H1 (cell line): ENCODE data around the gene CHST11. TPM values are rescaled to one million over a fixed set of nuclear protein-coding genes. Genes with fewer than 3 reads are reported as not detected.

Source experiments
- CTCF ChIA-PET: fragments of 300-600 bp; sonication (Branson Sonifier 250); formaldehyde crosslinking; loops from one replicate; lab custom pipeline; 2021; ENCODE audit not compliant: partially characterized antibody; lab: Charles Lee
- POLR2A ChIA-PET: fragments of 300-600 bp; sonication (Branson Sonifier 250); formaldehyde crosslinking; loops from one replicate; lab custom pipeline; 2021; ENCODE audit warnings: inconsistent platforms; ENCODE audit not compliant: partially characterized antibody; lab: Charles Lee
- DNase-seq, 2 experiments: peaks; one replicate each; pipeline versions ENCODE4 v3.0.0 to v3.0.0-alpha.2; 2010 to 2022; ENCODE audit warnings: low spot score in 2 of 2, low read depth in 1 of 2, mixed read lengths in 1 of 2
- FAIRE-seq: peaks from 2 replicates; lab custom pipeline; 2011; peaks lifted over from hg19 to GRCh38; lab: Jason Lieb, UNC
- H2AFZ ChIP-seq: 2 replicates; pipeline ENCODE4 v1.8.1; 2012; ENCODE audit warnings: low read length, inconsistent platforms
- H2AK5ac ChIP-seq: 2 replicates; pipeline ENCODE4 v1.6.1; 2013; ENCODE audit warnings: low read depth, low read length
- H2BK120ac ChIP-seq: replicated peaks from 2 replicates; pipeline ENCODE3; 2013; ENCODE audit warnings: low read depth, low read length, inconsistent platforms
- H2BK12ac ChIP-seq: 2 replicates; pipeline ENCODE4 v1.6.1; 2013; ENCODE audit warnings: low read depth, low read length
- H2BK15ac ChIP-seq: 2 replicates; pipeline ENCODE4 v1.6.1; 2013; ENCODE audit warnings: low read length
- H2BK20ac ChIP-seq: 2 replicates; pipeline ENCODE4 v1.6.1; 2013; ENCODE audit warnings: low read length
- H2BK5ac ChIP-seq: 2 replicates; pipeline ENCODE4 v1.6.1; 2013; ENCODE audit warnings: low read depth, low read length
- H3K14ac ChIP-seq: 2 replicates; pipeline ENCODE4 v1.6.1; 2013; ENCODE audit warnings: inconsistent platforms; ENCODE audit not compliant: insufficient read length
- H3K18ac ChIP-seq: 2 replicates; pipeline ENCODE4 v1.6.1; 2013; ENCODE audit warnings: low read length; ENCODE audit errors: extremely low read depth
- H3K23ac ChIP-seq: 2 replicates; pipeline ENCODE4 v1.6.1; 2013; ENCODE audit warnings: inconsistent platforms; ENCODE audit not compliant: insufficient read length
- H3K23me2 ChIP-seq: 2 replicates; pipeline ENCODE4 v1.6.1; 2013; ENCODE audit warnings: low read depth, low read length
- H3K27ac ChIP-seq: 2 replicates; pipeline ENCODE4 v1.6.1; 2011; ENCODE audit warnings: low read depth, low read length, inconsistent platforms
- H3K27me3 ChIP-seq, 4 experiments: replicated peaks in 1 of 4; 1 replicate in 1 of 4; 2 replicates in 3 of 4; pipeline versions ENCODE4 v1.6.1 to v1.8.1; 2011 to 2013; ENCODE audit warnings: low read length in 3 of 4, mild to moderate bottlenecking in 3 of 4, inconsistent platforms in 2 of 4, mixed read lengths in 2 of 4, moderate library complexity in 1 of 4; ENCODE audit not compliant: control insufficient read depth in 3 of 4, insufficient read depth in 3 of 4; ENCODE audit errors: extremely low read depth in 1 of 4
- H3K36me3 ChIP-seq, 4 experiments: 2 replicates each; pipeline versions ENCODE4 v1.6.1 to v1.8.1; 2011 to 2013; ENCODE audit warnings: mild to moderate bottlenecking in 4 of 4, low read length in 3 of 4, moderate library complexity in 2 of 4, control low read depth in 1 of 4, inconsistent platforms in 1 of 4; ENCODE audit not compliant: insufficient read depth in 4 of 4, control insufficient read depth in 2 of 4
- H3K4ac ChIP-seq: replicated peaks from 2 replicates; pipeline ENCODE3; 2013; ENCODE audit warnings: low read length, low read depth, mixed read lengths, inconsistent platforms; ENCODE audit not compliant: insufficient read length
- H3K4me1 ChIP-seq, 4 experiments: replicated peaks in 1 of 4; 1 replicate in 1 of 4; 2 replicates in 3 of 4; pipeline versions ENCODE4 v1.6.1 to v1.8.1; 2011 to 2013; ENCODE audit warnings: low read length in 3 of 4, inconsistent platforms in 2 of 4, mixed read lengths in 1 of 4; ENCODE audit not compliant: insufficient read depth in 4 of 4, control insufficient read depth in 3 of 4
- H3K4me2 ChIP-seq, 2 experiments: 2 replicates each; pipeline versions ENCODE4 v1.6.1 to v1.8.1; 2011 to 2013; ENCODE audit warnings: low read depth in 2 of 2, low read length in 2 of 2, control low read depth in 1 of 2, inconsistent platforms in 1 of 2, mild to moderate bottlenecking in 1 of 2; ENCODE audit not compliant: insufficient read depth in 1 of 2
- H3K4me3 ChIP-seq, 4 experiments: fragments of 200-600, 300-600 bp in 1 of 4; sonication (generic), shearing (Covaris generic), sonication (Bioruptor Twin) in 1 of 4; 2 replicates each; pipeline versions ENCODE4 v1.5.1 to v1.8.1; 2011 to 2016; ENCODE audit warnings: low read length in 4 of 4, low read depth in 3 of 4, control low read depth in 2 of 4, inconsistent platforms in 2 of 4, mild to moderate bottlenecking in 2 of 4, mixed read lengths in 1 of 4, moderate library complexity in 1 of 4; ENCODE audit not compliant: insufficient read depth in 2 of 4; ENCODE audit errors: extremely low read depth in 1 of 4
- H3K56ac ChIP-seq: replicated peaks from 2 replicates; pipeline ENCODE3; 2013; ENCODE audit warnings: low read depth, mild to moderate bottlenecking, mixed read lengths, low read length, inconsistent platforms; ENCODE audit not compliant: insufficient read length
- H3K79me1 ChIP-seq: 2 replicates; pipeline ENCODE4 v1.6.1; 2013; ENCODE audit warnings: low read depth, low read length, control low read depth
- H3K79me2 ChIP-seq, 2 experiments: 2 replicates each; pipeline versions ENCODE4 v1.6.1 to v1.8.1; 2012 to 2013; ENCODE audit warnings: low read length in 2 of 2, mild to moderate bottlenecking in 2 of 2, inconsistent platforms in 1 of 2; ENCODE audit not compliant: insufficient read depth in 2 of 2, control insufficient read depth in 1 of 2
- H3K9ac ChIP-seq, 4 experiments: replicated peaks in 1 of 4; 1 replicate in 1 of 4; 2 replicates in 3 of 4; pipeline versions ENCODE4 v1.6.1 to v1.8.1; 2011 to 2013; ENCODE audit warnings: low read depth in 3 of 4, low read length in 3 of 4, control low read depth in 2 of 4, mild to moderate bottlenecking in 2 of 4, moderate library complexity in 2 of 4, inconsistent platforms in 1 of 4; ENCODE audit errors: extremely low read depth in 1 of 4
- H3K9me3 ChIP-seq, 2 experiments: 2 replicates each; pipeline versions ENCODE4 v1.6.1 to v1.8.1; 2012 to 2013; ENCODE audit warnings: mild to moderate bottlenecking in 2 of 2, moderate library complexity in 2 of 2, control low read depth in 1 of 2, inconsistent platforms in 1 of 2, low read depth in 1 of 2, low read length in 1 of 2, mixed read lengths in 1 of 2; ENCODE audit not compliant: insufficient read depth in 2 of 2
- H4K20me1 ChIP-seq, 2 experiments: replicated peaks in 1 of 2; 2 replicates each; pipeline versions ENCODE3 to v1.8.1; 2011 to 2013; ENCODE audit warnings: inconsistent platforms in 2 of 2, low read length in 2 of 2, mild to moderate bottlenecking in 1 of 2; ENCODE audit not compliant: insufficient read depth in 2 of 2, control insufficient read depth in 1 of 2
- H4K5ac ChIP-seq: 2 replicates; pipeline ENCODE4 v1.6.1; 2013; ENCODE audit warnings: low read length, low read depth, mixed read lengths, inconsistent platforms; ENCODE audit not compliant: insufficient read length
- H4K8ac ChIP-seq: 2 replicates; pipeline ENCODE4 v1.8.0; 2013; ENCODE audit warnings: mild to moderate bottlenecking, moderate library complexity, low read length, inconsistent platforms; ENCODE audit not compliant: insufficient read depth; ENCODE audit errors: extremely low read depth
- H4K91ac ChIP-seq: replicated peaks from 2 replicates; pipeline ENCODE3; 2013; ENCODE audit warnings: low read length, mixed read lengths, inconsistent platforms; ENCODE audit not compliant: insufficient read length
- ASH2L ChIP-seq: fragments of 200-600, 300-600 bp; sonication (generic); IDR thresholded peaks from one replicate; pipeline ENCODE4 v1.7.1; 2017; ENCODE audit warnings: low read length
- BACH1 ChIP-seq: IDR thresholded peaks from 2 replicates; pipeline ENCODE4 v1.6.1; 2012; ENCODE audit warnings: low read length, improper control_type of control experiment
- CEBPB ChIP-seq: IDR thresholded peaks from 2 replicates; pipeline ENCODE4 v1.6.1; 2012; ENCODE audit warnings: low read depth, low read length
- E2F6 ChIP-seq: IDR thresholded peaks from 2 replicates; pipeline ENCODE4 v1.6.1; 2012; ENCODE audit warnings: inconsistent platforms
- EGR1 ChIP-seq: IDR thresholded peaks from 2 replicates; pipeline ENCODE4 v1.6.1; 2011; ENCODE audit warnings: low read depth, low read length, borderline replicate concordance
- GABPA ChIP-seq: IDR thresholded peaks from 2 replicates; pipeline ENCODE4 v1.6.1; 2011; ENCODE audit warnings: mild to moderate bottlenecking, low read length, moderate library complexity, borderline replicate concordance; ENCODE audit not compliant: insufficient read depth
- KDM1A ChIP-seq: fragments of 200-600, 300-600 bp; sonication (generic); IDR thresholded peaks from 2 replicates; pipeline ENCODE4 v1.7.1; 2016; ENCODE audit warnings: mild to moderate bottlenecking, low read length, borderline replicate concordance
- KDM5A ChIP-seq: fragments of 200-600 bp; IDR thresholded peaks from 2 replicates; pipeline ENCODE4 v1.7.1; 2012; ENCODE audit warnings: mild to moderate bottlenecking, low read length, inconsistent platforms, mixed read lengths
- NANOG ChIP-seq: IDR thresholded peaks from 2 replicates; pipeline ENCODE4 v1.6.1; 2011; ENCODE audit warnings: low read length, low read depth, mild to moderate bottlenecking, inconsistent platforms; ENCODE audit not compliant: insufficient read depth, poor library complexity, severe bottlenecking
- RBBP5 ChIP-seq: IDR thresholded peaks from 2 replicates; pipeline ENCODE4 v1.7.1; 2012; ENCODE audit warnings: low read depth, mild to moderate bottlenecking, inconsistent platforms, low read length, moderate library complexity, borderline replicate concordance
- RNF2 ChIP-seq: fragments of 200-900, 300-1000 bp; sonication (generic); IDR thresholded peaks from 2 replicates; pipeline ENCODE4 v1.7.1; 2016; ENCODE audit warnings: borderline replicate concordance, low read depth, mild to moderate bottlenecking, antibody characterized with exemption, low read length; ENCODE audit not compliant: poor library complexity, severe bottlenecking; ENCODE audit errors: missing control alignments
- SRF ChIP-seq: IDR thresholded peaks from 2 replicates; pipeline ENCODE4 v1.6.1; 2011; ENCODE audit warnings: mild to moderate bottlenecking, low read depth, low read length, moderate library complexity
- TCF12 ChIP-seq: IDR thresholded peaks from 2 replicates; pipeline ENCODE4 v1.6.1; 2011; ENCODE audit warnings: low read depth, mild to moderate bottlenecking, low read length
- YY1 ChIP-seq: IDR thresholded peaks from 2 replicates; pipeline ENCODE4 v1.6.1; 2011; ENCODE audit warnings: low read depth, mild to moderate bottlenecking, low read length
- WGBS, 2 experiments: shearing (Covaris generic) in 1 of 2; methylation state at CpG; one replicate each; pipeline versions ENCODE4 v1.1.6 to v1.1.7; 2013 to 2015; ENCODE audit warnings: low lambda C conversion rate in 2 of 2, mixed read lengths in 2 of 2, inconsistent platforms in 1 of 2, low coverage in 1 of 2, missing lambda C conversion rate in 1 of 2; ENCODE audit not compliant: insufficient replicate concordance in 2 of 2, insufficient coverage in 1 of 2, insufficient read length in 1 of 2; ENCODE audit errors: extremely low coverage in 1 of 2, missing lambda C conversion rate in 1 of 2; 5-methylcytosine and 5-hydroxymethylcytosine counted together
- polyA plus RNA-seq, 7 experiments: library from polyadenylated mRNA; depleted of rRNA in 3 of 7; stranded (reverse) in 5 of 7; unstranded in 2 of 7; fragments of >200 nt in 5 of 7; fragments of 200-250 nt in 2 of 7; gene quantifications; 1 replicate in 5 of 7; 2 replicates in 1 of 7; 4 replicates in 1 of 7; pipeline versions ENCODE4 v1.2.1 to v1.2.3, GENCODE V29; 2011 to 2013; ENCODE audit warnings: missing spikeins in 2 of 7, mixed read lengths in 2 of 7
- total RNA-seq: library from RNA; stranded (reverse); fragmentation: NEBNext Ultra II Directional; extraction: Animal tissue kit (Norgen Biotek cat#: 25700); gene quantifications from 2 replicates; pipeline ENCODE4 v1.2.1, GENCODE V29; 2021

The CHST11 gene
- total and polyA plus RNA-seq, 2 of the 8 experiments (the other 6 are each of a cell fraction or from before 2014, with no cell fraction given), result 14.4 to 20.8 TPM

- Histone ChIP-seq H4K5ac (no peak overlapping the region), H4K8ac (no peak overlapping the region), H2BK20ac (no peak overlapping the region), H3K18ac (no peak overlapping the region), H3K79me2 (no peaks in the 10 kb centered on the region), H3K4me1 (peaks cover 2 to 12% (median 5%) of the 10 kb centered on the region in 4 experiments; a peak in 2 of 7 replicates), H3K36me3 (no peaks in the 10 kb centered on the region), H2AK5ac (no peak overlapping the region), H3K56ac (no peak overlapping the region), H4K91ac (peak overlapping the region; percentile 66), H3K4me2 (no peak overlapping the region), H3K79me1 (no peaks in the 10 kb centered on the region; the same call in 1 of the 2 replicates), H3K27ac (no peak overlapping the region), H2BK12ac (no peak overlapping the region), H3K23me2 (no peaks in the 10 kb centered on the region), H3K27me3 (no peaks in the 10 kb centered on the region), H2BK120ac (no peak overlapping the region), H2AFZ (no peak overlapping the region), H2BK15ac (no peak overlapping the region), H4K20me1 (peaks cover 0 to 1% of the 10 kb centered on the region in 2 experiments), H3K4me3 (no peak overlapping the region), H2BK5ac (no peak overlapping the region), H3K4ac (no peak overlapping the region), H3K14ac (no peak overlapping the region), H3K9me3 (no peaks in the 10 kb centered on the region), H3K9ac (no peak overlapping the region), H3K23ac (no peak overlapping the region)
- 91% methylated on average over 4 of the region's 4 CpGs; no CpG with 5 or more reads in 1 of the 2 experiments for WGBS, 2 experiments
- ChIA-PET POLR2A (no interaction called here), CTCF (interaction anchor here (0.6 to 2.1 kb wide), 4 partner anchors 10 to 27 kb away, joined by 3 to 6 read pairs (median 4); no protein-coding TSS in a partner anchor)
- FAIRE-seq (no peak), DNase-seq (no peak)
- TF ChIP-seq TCF12 (no peak), NANOG (no peak), KDM1A (no peak), ASH2L (no peak), SRF (no peak), KDM5A (no peak), E2F6 (no peak), EGR1 (no peak), CEBPB (no peak), YY1 (no peak), GABPA (no peak), BACH1 (no peak), RBBP5 (no peak), RNF2 (no peak)
These were observed 295.3 kb downstream of the CHST11 start for GRCh38 chr12:104752016-104752415.
